Colonic mucosa (tissue), 4 donors: ENCODE measurements around the gene PDE9A. TPM values are rescaled to one million over a fixed set of nuclear protein-coding genes. Genes with fewer than 3 reads are reported as not detected.

Experiments
- DNase-seq: peaks from one replicate; pipeline ENCODE4 v3.0.0-alpha.2; 2020
- H3K27ac ChIP-seq: fragments of 200-600 bp; one replicate; pipeline ENCODE4 v1.8.0; 2021
- H3K27me3 ChIP-seq: fragments of 200-600 bp; one replicate; pipeline ENCODE4 v1.8.0; 2021
- H3K36me3 ChIP-seq: fragments of 200-600 bp; one replicate; pipeline ENCODE4 v1.8.0; 2021
- H3K4me1 ChIP-seq: fragments of 200-600 bp; one replicate; pipeline ENCODE4 v1.8.0; 2021; ENCODE audit warnings: mild to moderate bottlenecking
- H3K4me3 ChIP-seq: fragments of 200-600 bp; one replicate; pipeline ENCODE4 v1.8.0; 2021
- H3K9ac ChIP-seq, 2 donors: one replicate each; pipeline ENCODE4 v1.7.0; 2013; ENCODE audit warnings: control low read depth in 2 of 2, low read depth in 2 of 2, low read length in 2 of 2
- H3K9me3 ChIP-seq: fragments of 200-600 bp; one replicate; pipeline ENCODE4 v1.8.0; 2021
- CTCF ChIP-seq: fragments of 200-600 bp; IDR thresholded peaks from one replicate; pipeline ENCODE4 v1.8.0; 2022; ENCODE audit warnings: antibody characterized with exemption, mild to moderate bottlenecking
- intact Hi-C: fragments of 100-400 bp; cut with DNase I; formaldehyde crosslinking; loops from one replicate; pipeline ENCODE4 v1.14.1; 2022
- total RNA-seq, 2 donors: library from RNA; stranded (reverse); fragmentation: NEBNext Ultra II Directional in 1 of 2; extraction: Animal tissue kit (Norgen Biotek cat#: 25700) in 1 of 2; gene quantifications; one replicate each; pipeline ENCODE4 v1.2.1, GENCODE V29; 2021
- donor health status: healthy.
- donor health status: DM: no; HTN: no; CAD: no.
- donor health status: DM: no; HTN: no; CAD: no.

PDE9A gene
- total RNA-seq, 2 donors from 2014 or later: 37.5 to 56.0 TPM

- Histone ChIP-seq H3K4me3 (no peak overlapping the region), H3K9ac (peak overlapping the region; percentile 61 to 73), H3K4me1 (peaks cover 12% of the 10 kb centered on the region), H3K36me3 (no peaks in the 10 kb centered on the region), H3K27me3 (no peaks in the 10 kb centered on the region), H3K27ac (peak overlapping the region; percentile 66), H3K9me3 (no peaks in the 10 kb centered on the region)
- DNase-seq: no peak
- TF ChIP-seq CTCF: no peak
- intact Hi-C loops: loop anchor here (10.0 kb wide), 1 partner anchor 83 kb away; no protein-coding TSS in a partner anchor
These were observed 78.6 kb downstream of the PDE9A start for GRCh38 chr21:42732033-42732410.

- H3K9ac ChIP-seq: peak overlapping the region in 1 of 2 donors; percentile 65
- H3K4me1 ChIP-seq: peaks cover 18% of the 10 kb centered on the region
- no peak for DNase-seq
These were observed 79.7 kb downstream of the PDE9A start for GRCh38 chr21:42733037-42733627.

GRCh38 chr21:42733874-42734273 is 80.5 kb downstream of the PDE9A start:
- H3K27me3 ChIP-seq: no peaks in the 10 kb centered on the region
- H3K4me3 ChIP-seq: no peak overlapping the region
- peaks cover 25% of the 10 kb centered on the region for H3K4me1 ChIP-seq
- H3K9me3 ChIP-seq: no peaks in the 10 kb centered on the region
- no peaks in the 10 kb centered on the region for H3K36me3 ChIP-seq
- peak overlapping the region; percentile 60 for H3K27ac ChIP-seq
- intact Hi-C loops: loop anchor here (10.0 kb wide), 1 partner anchor 81 kb away; no protein-coding TSS in a partner anchor
- DNase-seq: no peak
- no peak overlapping the region for H3K9ac ChIP-seq
- TF ChIP-seq CTCF: no peak

More at GRCh38 chr21:42733037-42733627, 79.7 kb downstream of the PDE9A start:
- no peak overlapping the region for H3K27ac ChIP-seq
- H3K9me3 ChIP-seq: no peaks in the 10 kb centered on the region
- H3K4me3 ChIP-seq: no peak overlapping the region
- H3K27me3 ChIP-seq: no peaks in the 10 kb centered on the region
- H3K36me3 ChIP-seq: no peaks in the 10 kb centered on the region
- intact Hi-C loops: loop anchor here (10.0 kb wide), 1 partner anchor 82 kb away; no protein-coding TSS in a partner anchor
- TF ChIP-seq CTCF: no peak

GRCh38 chr21:42734323-42734971 is 81.0 kb downstream of the PDE9A start:
- Histone ChIP-seq H3K4me3 (no peak overlapping the region), H3K9ac (peak overlapping the region in 1 of 2 donors; percentile 13), H3K27me3 (no peaks in the 10 kb centered on the region), H3K27ac (peak overlapping the region; percentile 60), H3K36me3 (no peaks in the 10 kb centered on the region), H3K4me1 (peaks cover 26% of the 10 kb centered on the region), H3K9me3 (no peaks in the 10 kb centered on the region)
- intact Hi-C loops: loop anchor here (10.0 kb wide), 1 partner anchor 80 kb away; no protein-coding TSS in a partner anchor
- DNase-seq: no peak
- TF ChIP-seq CTCF: no peak

- Histone ChIP-seq H3K4me1 (peaks cover 26% of the 10 kb centered on the region), H3K4me3 (no peak overlapping the region), H3K27ac (peak overlapping the region; percentile 60), H3K9me3 (no peaks in the 10 kb centered on the region), H3K36me3 (no peaks in the 10 kb centered on the region), H3K27me3 (no peaks in the 10 kb centered on the region), H3K9ac (peak overlapping the region; percentile 13 to 26)
- no peak for DNase-seq
- TF ChIP-seq CTCF: no peak
- intact Hi-C loops: loop anchor here (10.0 kb wide), 1 partner anchor 80 kb away; no protein-coding TSS in a partner anchor
These were observed 81.6 kb downstream of the PDE9A start for GRCh38 chr21:42735061-42735460.
